HEK293T (cell line): ENCODE data around the gene ACCSL.

Experiments
- ARNT ChIP-seq: fragments of 450-650 bp; IDR thresholded peaks from 2 replicates; pipeline ENCODE4 v1.6.1; 2017; ENCODE audit warnings: mild to moderate bottlenecking
- BHLHE40 ChIP-seq: fragments of 450-650 bp; IDR thresholded peaks from 2 replicates; pipeline ENCODE4 v1.6.1; 2016; ENCODE audit warnings: mild to moderate bottlenecking, moderate library complexity, borderline replicate concordance
- CTBP1 ChIP-seq: fragments of 450-650 bp; IDR thresholded peaks from 2 replicates; pipeline ENCODE4 v1.6.1; 2016; ENCODE audit warnings: borderline replicate concordance
- ELF4 ChIP-seq: fragments of 450-650 bp; IDR thresholded peaks from 2 replicates; pipeline ENCODE4 v1.6.1; 2017; ENCODE audit warnings: antibody characterized with exemption
- FOXK2 ChIP-seq: fragments of 450-650 bp; IDR thresholded peaks from 2 replicates; pipeline ENCODE4 v1.6.1; 2016; ENCODE audit warnings: mild to moderate bottlenecking
- FOXM1 ChIP-seq: fragments of 450-650 bp; IDR thresholded peaks from 2 replicates; pipeline ENCODE4 v1.6.1; 2017; ENCODE audit warnings: mild to moderate bottlenecking, borderline replicate concordance
- HDGF ChIP-seq: fragments of 450-650 bp; IDR thresholded peaks from 2 replicates; pipeline ENCODE4 v1.6.1; 2017; ENCODE audit warnings: antibody characterized with exemption, borderline replicate concordance
- L3MBTL2 ChIP-seq: fragments of 450-650 bp; conservative IDR thresholded peaks from 2 replicates; pipeline ENCODE4 v1.6.1; 2016; ENCODE audit warnings: mild to moderate bottlenecking
- LEF1 ChIP-seq: fragments of 450-650 bp; IDR thresholded peaks from 2 replicates; pipeline ENCODE4 v1.6.1; 2017; ENCODE audit warnings: mild to moderate bottlenecking, borderline replicate concordance
- PKNOX1 ChIP-seq: fragments of 450-650 bp; IDR thresholded peaks from 2 replicates; pipeline ENCODE4 v1.6.1; 2016
- SP1 ChIP-seq: fragments of 450-650 bp; IDR thresholded peaks from 2 replicates; pipeline ENCODE4 v1.6.1; 2017
- SUZ12 ChIP-seq: fragments of 450-650 bp; IDR thresholded peaks from 2 replicates; pipeline ENCODE4 v1.6.1; 2016; ENCODE audit warnings: mild to moderate bottlenecking
- TARDBP ChIP-seq: fragments of 450-650 bp; IDR thresholded peaks from 2 replicates; pipeline ENCODE4 v1.6.1; 2016
- ZNF384 ChIP-seq: fragments of 450-650 bp; IDR thresholded peaks from 2 replicates; pipeline ENCODE4 v1.6.1; 2016

GRCh38 chr11:44090539-44090938, 42.8 kb downstream of the ACCSL start:
- TF ChIP-seq CTBP1 (no peak), TARDBP (no peak), SP1 (no peak), ELF4 (no peak), BHLHE40 (no peak), FOXK2 (no peak), SUZ12 (no peak), PKNOX1 (no peak), LEF1 (no peak), FOXM1 (no peak), ARNT (no peak), HDGF (no peak), ZNF384 (no peak), L3MBTL2 (no peak)
